GM12891 (cell line): ENCODE measurements around the gene NPPA.

Experiments
- POLR2A ChIP-seq: IDR thresholded peaks from 2 replicates; pipeline ENCODE4 v1.6.1; 2011; ENCODE audit warnings: low read depth, low read length, control low read depth
- POLR2AphosphoS5 ChIP-seq: IDR thresholded peaks from 2 replicates; pipeline ENCODE4 v1.6.1; 2011; ENCODE audit warnings: low read depth, low read length, control low read depth
- SPI1 ChIP-seq: IDR thresholded peaks from 2 replicates; pipeline ENCODE4 v1.6.1; 2011; ENCODE audit warnings: low read depth, low read length, control low read depth
- TAF1 ChIP-seq: IDR thresholded peaks from 2 replicates; pipeline ENCODE4 v1.6.1; 2011; ENCODE audit warnings: low read depth, low read length, control low read depth

GRCh38 chr1:11893907-11894251, 46.3 kb upstream of the NPPA start:
- TF ChIP-seq POLR2A (no peak), SPI1 (no peak), POLR2AphosphoS5 (no peak), TAF1 (no peak)
